OCI-LY1 (cell line): ENCODE data around the gene HTT.
"Not testable (repeated sequence)": the region's sequence is repeated elsewhere in the genome, so short reads cannot be mapped to it uniquely, and the experiment has no call there.

Experiments used
- H2AFZ ChIP-seq: fragments of 200-600 bp; sonication (generic), shearing (Covaris generic); 2 replicates; pipeline ENCODE4 v1.6.0; 2014; ENCODE audit warnings: antibody characterized with exemption, mild to moderate bottlenecking, low read length
- H3F3A ChIP-seq: fragments of 200-600 bp; sonication (generic), shearing (Covaris generic); 2 replicates; pipeline ENCODE4 v1.6.0; 2014; ENCODE audit warnings: mild to moderate bottlenecking, antibody characterized with exemption, low read length, moderate library complexity; ENCODE audit not compliant: insufficient read depth
- H3K27ac ChIP-seq: fragments of 200-600 bp; sonication (generic); 2 replicates; pipeline ENCODE4 v1.5.1; 2014; ENCODE audit warnings: low read length, mixed run types, mild to moderate bottlenecking, low read depth; ENCODE audit not compliant: poor library complexity, severe bottlenecking
- H3K27me3 ChIP-seq: fragments of 200-600 bp; sonication (generic); 2 replicates; pipeline ENCODE4 v1.6.0; 2014; ENCODE audit warnings: antibody characterized with exemption, mild to moderate bottlenecking, low read length, moderate library complexity; ENCODE audit not compliant: insufficient read depth
- H3K36me3 ChIP-seq: fragments of 200-600 bp; sonication (generic); 2 replicates; pipeline ENCODE4 v1.6.1; 2014; ENCODE audit warnings: mild to moderate bottlenecking, antibody characterized with exemption, low read length, moderate library complexity, mixed read lengths; ENCODE audit not compliant: insufficient read depth
- H3K4me1 ChIP-seq: fragments of 200-600 bp; sonication (generic); 2 replicates; pipeline ENCODE4 v1.5.1; 2014; ENCODE audit warnings: mild to moderate bottlenecking, low read length, moderate library complexity; ENCODE audit not compliant: insufficient read depth, severe bottlenecking
- H3K4me2 ChIP-seq: fragments of 200-600 bp; sonication (generic), shearing (Covaris generic); 2 replicates; pipeline ENCODE4 v1.6.1; 2014; ENCODE audit warnings: low read length
- H3K4me3 ChIP-seq: fragments of 200-600 bp; sonication (generic); 2 replicates; pipeline ENCODE4 v1.5.1; 2014; ENCODE audit warnings: low read length, low read depth, mild to moderate bottlenecking, mixed read lengths; ENCODE audit not compliant: poor library complexity, severe bottlenecking
- H3K79me2 ChIP-seq: fragments of 200-600 bp; shearing (Covaris generic); 2 replicates; pipeline ENCODE4 v1.6.1; 2016; ENCODE audit warnings: mixed run types, low read length, mixed read lengths; ENCODE audit not compliant: insufficient read depth
- H3K9ac ChIP-seq: fragments of 200-600 bp; sonication (generic), shearing (Covaris generic); 2 replicates; pipeline ENCODE4 v1.6.1; 2014; ENCODE audit warnings: mild to moderate bottlenecking, low read length, mixed read lengths
- H3K9me2 ChIP-seq: fragments of 200-600 bp; sonication (generic), shearing (Covaris generic); 2 replicates; pipeline ENCODE4 v1.6.1; 2014; ENCODE audit warnings: low read depth, mild to moderate bottlenecking, low read length, mixed read lengths
- H3K9me3 ChIP-seq: fragments of 200-600 bp; shearing (Covaris generic); 2 replicates; pipeline ENCODE4 v1.6.1; 2014; ENCODE audit warnings: low read length, mixed read lengths
- H4K20me1 ChIP-seq: fragments of 200-600 bp; sonication (generic), shearing (Covaris generic); 2 replicates; pipeline ENCODE4 v1.6.0; 2016; ENCODE audit warnings: mild to moderate bottlenecking, low read length; ENCODE audit not compliant: insufficient read depth
- EZH2 ChIP-seq: fragments of 200-600 bp; sonication (generic), shearing (Covaris generic); IDR thresholded peaks from 2 replicates; pipeline ENCODE4 v1.8.0; 2017; ENCODE audit warnings: borderline replicate concordance, mixed run types, mild to moderate bottlenecking, antibody characterized with exemption, low read length, moderate library complexity, mixed read lengths
- TF ChIP-seq, protein P1 (sequence below): fragments of 200-600 bp; sonication (generic), shearing (Covaris generic); IDR thresholded peaks from 2 replicates; pipeline ENCODE4 v1.5.1; 2017; ENCODE audit warnings: mild to moderate bottlenecking, antibody characterized with exemption, low read length, moderate library complexity, mixed read lengths

Gene HTT

DNA sequence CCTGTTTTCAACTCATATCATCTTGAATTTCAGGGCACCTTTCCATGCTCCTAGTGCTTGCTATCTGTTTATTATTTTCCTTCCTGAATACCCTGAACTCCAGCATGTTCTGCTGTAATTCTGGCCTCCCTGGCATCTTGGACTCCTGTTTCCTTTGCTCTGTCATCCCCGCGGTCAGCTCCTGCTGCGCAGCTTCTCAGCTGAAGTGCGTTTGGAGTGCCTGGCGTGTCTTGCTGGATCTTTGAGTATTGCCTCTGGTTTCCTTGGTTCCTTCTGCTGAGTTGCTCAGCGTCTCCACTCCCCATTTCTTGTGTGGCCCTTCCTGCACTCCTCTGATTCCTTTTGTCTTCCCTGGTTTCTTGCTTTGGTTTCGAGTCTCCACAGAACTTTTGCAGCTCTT lies 84.4 kb downstream of the HTT start:
- H3K36me3 ChIP-seq = peaks cover 18% of the 10 kb centered on the region
- no peaks in the 10 kb centered on the region for H3K27me3 ChIP-seq
- H4K20me1 ChIP-seq = no peaks in the 10 kb centered on the region
- no peaks in the 10 kb centered on the region for H3K4me1 ChIP-seq
- no peak overlapping the region for H2AFZ ChIP-seq
- no peaks in the 10 kb centered on the region for H3K9me2 ChIP-seq
- H3K4me2 ChIP-seq = no peak overlapping the region
- H3K9ac ChIP-seq = no peak overlapping the region
- no peaks in the 10 kb centered on the region for H3K9me3 ChIP-seq
- H3K27ac ChIP-seq = no peak overlapping the region
- TF ChIP-seq, protein P1, sequence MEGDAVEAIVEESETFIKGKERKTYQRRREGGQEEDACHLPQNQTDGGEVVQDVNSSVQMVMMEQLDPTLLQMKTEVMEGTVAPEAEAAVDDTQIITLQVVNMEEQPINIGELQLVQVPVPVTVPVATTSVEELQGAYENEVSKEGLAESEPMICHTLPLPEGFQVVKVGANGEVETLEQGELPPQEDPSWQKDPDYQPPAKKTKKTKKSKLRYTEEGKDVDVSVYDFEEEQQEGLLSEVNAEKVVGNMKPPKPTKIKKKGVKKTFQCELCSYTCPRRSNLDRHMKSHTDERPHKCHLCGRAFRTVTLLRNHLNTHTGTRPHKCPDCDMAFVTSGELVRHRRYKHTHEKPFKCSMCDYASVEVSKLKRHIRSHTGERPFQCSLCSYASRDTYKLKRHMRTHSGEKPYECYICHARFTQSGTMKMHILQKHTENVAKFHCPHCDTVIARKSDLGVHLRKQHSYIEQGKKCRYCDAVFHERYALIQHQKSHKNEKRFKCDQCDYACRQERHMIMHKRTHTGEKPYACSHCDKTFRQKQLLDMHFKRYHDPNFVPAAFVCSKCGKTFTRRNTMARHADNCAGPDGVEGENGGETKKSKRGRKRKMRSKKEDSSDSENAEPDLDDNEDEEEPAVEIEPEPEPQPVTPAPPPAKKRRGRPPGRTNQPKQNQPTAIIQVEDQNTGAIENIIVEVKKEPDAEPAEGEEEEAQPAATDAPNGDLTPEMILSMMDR = no peak
- no peak for TF ChIP-seq EZH2
- H3F3A ChIP-seq = no peaks in the 10 kb centered on the region
- no peaks in the 10 kb centered on the region for H3K79me2 ChIP-seq
- no peak overlapping the region for H3K4me3 ChIP-seq

DNA sequence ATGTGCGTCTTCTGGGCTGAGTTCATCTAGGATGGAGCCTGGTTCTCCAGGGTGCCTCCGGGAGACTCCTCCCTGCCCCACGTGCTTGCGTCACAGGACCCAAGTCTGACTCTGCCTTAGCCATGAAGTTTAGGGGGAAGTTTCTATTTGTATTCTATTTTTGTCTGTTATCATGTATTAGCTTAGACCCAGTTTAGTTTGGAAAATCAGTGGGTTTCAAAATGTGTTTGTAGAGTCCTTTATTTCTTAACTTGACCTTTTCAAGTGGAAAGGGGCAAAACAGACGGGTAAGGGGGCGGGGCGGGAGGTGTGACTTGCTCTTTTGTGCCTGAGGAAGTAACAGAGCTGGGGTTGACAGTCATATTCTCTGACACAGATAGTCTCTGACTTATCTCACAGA lies 86.0 kb downstream of the HTT start:
- Histone ChIP-seq H3K27ac (no peak overlapping the region), H3K36me3 (peaks cover 18% of the 10 kb centered on the region)

DNA sequence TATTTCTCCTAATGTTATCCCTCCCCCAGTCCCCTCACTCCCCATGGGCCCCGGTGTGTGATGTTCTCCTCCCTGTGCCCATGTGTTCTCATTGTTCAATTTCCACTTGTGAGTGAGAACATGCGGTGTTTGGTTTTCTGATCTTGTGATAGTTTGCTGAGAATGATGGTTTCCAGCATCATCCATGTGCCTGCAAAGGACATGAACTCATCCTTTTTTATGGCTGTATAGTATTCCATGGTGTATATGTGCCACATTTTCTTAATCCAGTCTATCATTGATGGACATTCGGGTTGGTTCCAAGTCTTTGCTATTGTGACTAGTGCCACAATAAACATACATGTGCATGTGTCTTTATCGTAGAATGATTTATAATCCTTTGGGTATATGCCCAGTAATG lies 86.6 kb downstream of the HTT start:
- H3K9me2 ChIP-seq, H2AFZ ChIP-seq, H3K4me2 ChIP-seq, H3K27ac ChIP-seq, H3K27me3 ChIP-seq, H3K79me2 ChIP-seq, H4K20me1 ChIP-seq, H3K9me3 ChIP-seq, H3F3A ChIP-seq, H3K4me3 ChIP-seq, H3K9ac ChIP-seq, H3K4me1 ChIP-seq: not testable (repeated sequence)
- peaks cover 18% of the 10 kb centered on the region for H3K36me3 ChIP-seq

More for the DNA sequence above, 86.0 kb downstream of the HTT start:
- TF ChIP-seq, protein P1 = no peak
- TF ChIP-seq EZH2 = no peak
- Histone ChIP-seq H3K9me2 (no peaks in the 10 kb centered on the region), H3F3A (no peaks in the 10 kb centered on the region), H3K4me2 (no peak overlapping the region), H4K20me1 (no peaks in the 10 kb centered on the region), H3K27me3 (no peaks in the 10 kb centered on the region), H2AFZ (no peak overlapping the region), H3K9me3 (no peaks in the 10 kb centered on the region), H3K4me1 (no peaks in the 10 kb centered on the region), H3K9ac (no peak overlapping the region), H3K4me3 (no peak overlapping the region), H3K79me2 (no peaks in the 10 kb centered on the region)

DNA sequence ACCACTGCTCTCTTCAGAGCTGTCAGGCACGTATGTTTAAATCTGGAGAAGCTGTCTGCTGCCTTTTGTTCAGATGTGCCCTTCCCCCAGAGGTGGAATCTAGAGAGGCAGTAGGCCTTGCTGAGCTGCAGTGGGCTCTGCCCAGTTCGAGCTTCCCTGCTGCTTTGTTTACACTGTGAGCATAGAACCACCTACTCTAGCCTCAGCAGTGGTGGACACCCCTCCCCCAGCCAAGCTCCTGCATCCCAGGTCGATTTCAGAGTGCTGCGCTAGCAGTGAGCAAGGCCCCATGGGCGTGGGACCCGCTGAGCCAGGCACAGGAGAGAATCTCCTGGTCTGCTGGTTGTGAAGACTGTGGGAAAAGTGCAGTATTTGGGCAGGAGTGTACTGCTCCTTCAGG lies 92.0 kb downstream of the HTT start:
- not testable (repeated sequence) for H3K27me3 ChIP-seq, H3K9me2 ChIP-seq, H3K9ac ChIP-seq, H3K27ac ChIP-seq, H3F3A ChIP-seq, H3K4me2 ChIP-seq, H4K20me1 ChIP-seq, H3K79me2 ChIP-seq, H3K4me3 ChIP-seq, H3K9me3 ChIP-seq, H2AFZ ChIP-seq, H3K4me1 ChIP-seq
- peaks cover 26% of the 10 kb centered on the region for H3K36me3 ChIP-seq
